Measurements from ENCODE around the gene AHNAK.

AHNAK gene

GRCh38 chr11:62432695-62433094, 113.9 kb downstream of the AHNAK start:
- DNase-seq: no peak

- peak; percentile 94 for DNase-seq
Measured at GRCh38 chr11:62431171-62431901, 115.3 kb downstream of the AHNAK start.

GRCh38 chr11:62430425-62430824, 116.2 kb downstream of the AHNAK start:
- DNase-seq: peak; percentile 89

GRCh38 chr11:62428871-62429560, 117.6 kb downstream of the AHNAK start:
- DNase-seq: no peak

- DNase-seq: peak; percentile 68
Measured at GRCh38 chr11:62427630-62428233, 118.9 kb downstream of the AHNAK start.

GRCh38 chr11:62423012-62423411, 123.6 kb downstream of the AHNAK start:
- no peak for DNase-seq

- no peak for DNase-seq
Measured at GRCh38 chr11:62421996-62422395, 124.6 kb downstream of the AHNAK start.

GRCh38 chr11:62420882-62421281, 125.7 kb downstream of the AHNAK start:
- DNase-seq: no peak

- no peak for DNase-seq
Measured at GRCh38 chr11:62419943-62420342, 126.7 kb downstream of the AHNAK start.

GRCh38 chr11:62419314-62419929, 127.2 kb downstream of the AHNAK start:
- DNase-seq: no peak

GRCh38 chr11:62418733-62419132, 127.9 kb downstream of the AHNAK start, which contains the start of gene SCGB1A1:
Gene SCGB1A1 (plus strand): TSS chr11:62419033. CDS start chr11:62419096, 63 bp downstream.
- no peak for DNase-seq

- no peak for DNase-seq
Measured at GRCh38 chr11:62418136-62418535, 128.5 kb downstream of the AHNAK start.

- DNase-seq: no peak
Measured at GRCh38 chr11:62416596-62416995, 130.0 kb downstream of the AHNAK start.

GRCh38 chr11:62413060-62413696, 133.4 kb downstream of the AHNAK start:
- DNase-seq: no peak

GRCh38 chr11:62411524-62411923, 135.1 kb downstream of the AHNAK start:
- no peak for DNase-seq

GRCh38 chr11:62410972-62411371, 135.6 kb downstream of the AHNAK start:
- no peak for DNase-seq

GRCh38 chr11:62409831-62410230, 136.8 kb downstream of the AHNAK start:
- no peak for DNase-seq

- DNase-seq: no peak
Measured at GRCh38 chr11:62406034-62406433, 140.6 kb downstream of the AHNAK start.

- DNase-seq: no peak
Measured at GRCh38 chr11:62404901-62405300, 141.7 kb downstream of the AHNAK start.

- no peak for DNase-seq
Measured at GRCh38 chr11:62404435-62404834, 142.2 kb downstream of the AHNAK start.

GRCh38 chr11:62402960-62403730, 143.5 kb downstream of the AHNAK start:
- no peak for DNase-seq
